GM18861 (cell line): ENCODE data around the gene NUS1.
"Not testable (repeated sequence)": the region's sequence is repeated elsewhere in the genome, so short reads cannot be mapped to it uniquely, and the experiment has no call there.

Experiments
- ATAC-seq: cut with Tn5 transposase; IDR thresholded peaks from one replicate; pipeline ENCODE4 v1.9.1; 2021; ENCODE audit not compliant: unreplicated experiment

The NUS1 gene

GRCh38 chr6:117674991-117675657, at the start of gene NUS1:
NUS1 (plus strand) TSS chr6:117675469; CDS start chr6:117675671, 202 bp downstream.
- ATAC-seq, result peak; percentile 97

DNA sequence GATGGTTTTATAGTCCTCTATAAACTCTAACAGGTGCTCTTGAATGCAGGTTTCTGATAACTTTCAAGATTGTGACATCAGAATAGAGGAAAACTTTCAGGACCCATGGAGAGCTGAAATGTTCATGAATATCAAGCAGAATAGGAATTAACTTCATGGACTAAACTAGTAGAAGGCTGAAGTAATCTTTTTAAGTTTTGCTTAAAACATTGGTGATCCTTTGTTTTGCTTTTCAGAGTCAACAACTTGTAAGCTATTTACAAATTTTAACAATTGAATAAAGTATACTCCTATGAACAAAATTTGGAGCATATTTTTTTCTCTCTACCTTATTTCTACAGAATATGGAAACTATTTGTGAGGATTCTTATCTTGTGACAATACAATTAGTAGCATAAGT, 47.7 kb upstream of the NUS1 start:
- ATAC-seq, result no peak

DNA sequence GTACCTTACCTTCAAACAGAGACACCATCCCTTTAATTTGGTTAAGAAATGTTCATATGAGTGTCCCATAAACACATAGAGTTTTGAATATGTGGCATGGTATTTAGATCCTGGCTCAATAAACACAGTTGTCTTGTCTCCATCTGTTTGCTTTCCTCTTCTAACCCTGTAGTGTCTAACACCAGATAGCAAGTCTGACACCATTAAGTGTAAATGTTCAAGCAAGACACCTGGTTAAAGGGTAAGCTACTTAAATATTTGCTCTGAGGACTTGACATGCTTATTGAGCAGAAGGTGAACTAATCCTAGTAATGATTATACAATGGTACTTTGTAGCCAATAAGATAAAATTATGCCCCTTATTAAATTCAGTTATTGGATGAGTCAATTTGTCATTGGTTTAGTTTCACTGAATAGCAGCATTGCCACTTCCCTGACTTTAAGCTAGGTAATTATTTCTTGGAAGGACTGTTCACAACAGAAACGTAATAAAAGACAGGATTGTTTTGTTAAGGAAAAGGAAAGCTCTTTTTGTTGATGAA, 46.1 kb upstream of the NUS1 start:
- ATAC-seq, result no peak

- no peak for ATAC-seq
Observed at GRCh38 chr6:117637770-117638169, 37.5 kb upstream of the NUS1 start.

DNA sequence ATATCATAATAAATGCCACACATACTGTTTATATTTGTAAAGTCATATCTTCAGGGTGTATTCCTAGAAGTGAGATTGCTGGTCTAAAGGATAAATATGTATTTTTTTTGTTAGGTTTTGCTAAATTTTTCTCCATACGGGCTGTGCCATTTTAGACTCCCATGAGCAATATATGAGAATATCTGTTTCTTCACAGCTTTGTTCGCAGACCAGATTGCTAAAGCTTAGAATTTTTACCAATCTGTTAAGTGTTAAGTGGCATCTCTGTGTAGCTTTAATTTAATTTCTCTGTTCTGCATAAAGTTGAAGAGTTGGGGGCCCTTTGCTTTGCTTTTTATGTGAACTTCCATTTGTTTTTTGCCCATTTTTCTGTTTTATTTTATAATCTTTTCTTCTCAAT, 32.3 kb upstream of the NUS1 start:
- ATAC-seq, result no peak

DNA sequence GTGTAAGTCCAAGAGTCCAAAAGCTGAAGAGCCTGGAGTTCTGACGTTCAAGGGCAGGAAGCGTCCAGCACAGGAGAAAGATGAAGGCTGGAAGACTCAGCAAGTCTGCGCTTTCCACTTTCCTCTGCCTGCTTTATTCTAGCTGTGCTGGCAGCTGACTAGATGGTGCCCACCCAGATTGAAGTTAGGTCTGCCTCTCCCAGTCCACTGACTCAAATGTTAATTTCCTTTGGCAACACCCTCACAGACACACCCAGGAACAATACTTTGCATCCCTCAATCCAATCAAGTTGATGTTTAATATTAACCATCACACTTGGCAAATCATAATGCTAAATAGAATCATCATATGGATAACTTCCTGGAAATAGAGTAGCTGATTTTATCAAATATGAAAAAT, 23.3 kb upstream of the NUS1 start:
- not testable (repeated sequence) for ATAC-seq

DNA sequence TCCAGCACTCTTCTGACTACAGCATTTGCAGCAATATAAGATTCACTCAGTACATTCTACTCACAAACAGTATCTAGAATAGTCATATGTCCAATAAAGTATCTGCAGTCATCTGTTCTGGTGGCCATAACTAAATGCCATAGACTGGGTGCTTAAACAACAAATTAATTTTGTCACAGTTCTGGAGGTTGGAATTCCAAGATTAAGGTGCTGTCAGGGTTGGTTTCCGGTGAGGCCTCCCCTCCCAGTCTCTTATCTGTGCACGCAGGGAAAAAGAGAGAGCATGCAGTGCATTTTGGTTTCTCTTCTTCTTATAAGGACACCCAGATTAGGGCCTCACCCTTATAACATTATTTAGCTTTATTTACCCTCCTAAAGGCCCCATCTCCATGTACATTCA, 21.3 kb upstream of the NUS1 start:
- no peak for ATAC-seq

DNA sequence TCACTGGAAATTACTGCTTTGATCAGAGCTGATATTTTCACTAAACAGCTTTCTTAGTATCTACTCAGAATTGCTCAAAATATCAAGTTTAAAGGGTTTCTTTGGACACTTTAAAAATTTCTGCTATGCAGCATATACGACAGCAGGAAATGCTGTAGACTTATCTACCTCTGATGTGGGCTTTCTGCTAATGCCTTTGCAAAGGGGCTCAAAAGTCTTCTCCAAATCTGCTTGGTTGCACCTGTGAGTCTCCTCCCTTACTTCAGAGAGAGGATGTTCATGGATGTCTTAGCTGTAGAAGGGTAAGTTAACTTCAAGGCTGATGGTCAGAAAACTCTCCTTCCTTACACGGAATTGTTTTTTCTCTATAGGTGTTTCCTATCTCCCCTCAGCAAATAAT, 19.9 kb upstream of the NUS1 start:
- no peak for ATAC-seq

- ATAC-seq, result no peak
Observed at GRCh38 chr6:117666881-117667280, 8.4 kb upstream of the NUS1 start.

DNA sequence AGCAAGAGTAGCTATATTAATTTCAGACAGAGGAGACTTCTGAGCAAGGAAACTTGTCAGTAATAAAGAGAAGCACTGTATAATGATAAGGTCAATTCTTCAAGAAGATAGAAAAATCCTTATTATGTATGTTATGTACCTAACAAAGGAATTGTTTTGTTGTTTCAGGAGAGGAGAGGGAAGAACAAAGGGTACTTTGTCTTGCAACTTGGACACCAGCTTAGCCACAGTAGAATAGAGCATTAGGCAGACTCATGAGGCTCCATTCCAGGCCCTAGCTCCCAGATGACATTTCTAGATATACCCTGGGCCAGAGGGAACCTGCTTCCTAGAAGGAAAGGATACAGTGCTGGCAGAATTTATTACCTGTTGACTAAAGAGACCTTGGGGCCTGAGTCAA, 6.5 kb upstream of the NUS1 start:
- no peak for ATAC-seq

DNA sequence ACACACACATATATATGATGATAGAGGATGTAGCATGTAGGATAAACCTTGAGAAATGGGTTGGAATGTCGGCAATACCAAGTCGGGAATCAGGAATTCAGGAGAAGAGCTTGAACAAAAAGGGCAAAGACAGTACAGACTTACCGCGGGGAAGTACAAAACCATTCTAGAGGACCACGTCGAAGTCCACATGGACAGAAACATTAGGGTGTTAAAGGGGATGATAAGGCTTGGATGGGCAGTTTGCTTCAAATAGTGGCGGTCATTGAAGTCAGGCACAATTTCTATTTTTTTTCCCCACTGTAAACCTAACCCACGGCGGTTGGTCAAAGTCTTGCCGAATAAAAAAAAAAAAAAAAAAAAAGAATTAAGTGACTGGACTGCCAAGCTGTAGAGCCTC, 766 bp upstream of the NUS1 start:
- no peak for ATAC-seq

DNA sequence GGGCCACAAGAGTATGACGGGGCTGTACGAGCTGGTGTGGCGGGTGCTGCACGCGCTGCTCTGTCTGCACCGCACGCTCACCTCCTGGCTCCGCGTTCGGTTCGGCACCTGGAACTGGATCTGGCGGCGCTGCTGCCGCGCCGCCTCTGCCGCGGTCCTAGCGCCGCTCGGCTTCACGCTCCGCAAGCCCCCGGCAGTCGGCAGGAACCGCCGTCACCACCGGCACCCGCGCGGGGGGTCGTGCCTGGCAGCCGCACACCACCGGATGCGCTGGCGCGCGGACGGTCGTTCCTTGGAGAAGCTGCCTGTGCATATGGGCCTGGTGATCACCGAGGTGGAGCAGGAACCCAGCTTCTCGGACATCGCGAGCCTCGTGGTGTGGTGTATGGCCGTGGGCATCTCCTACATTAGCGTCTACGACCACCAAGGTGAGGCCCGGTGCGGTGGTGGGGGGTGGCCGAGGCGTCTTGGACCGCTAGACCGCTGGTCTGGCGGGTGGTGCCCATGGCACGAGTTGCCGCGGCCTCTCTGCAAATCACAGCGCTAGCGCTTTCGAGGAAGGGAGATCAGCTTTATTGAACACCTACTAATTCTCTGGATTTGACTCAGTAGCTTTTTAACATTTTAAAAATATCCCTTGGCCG, 511 bp downstream of the NUS1 start:
- ATAC-seq, result peak; percentile 18

DNA sequence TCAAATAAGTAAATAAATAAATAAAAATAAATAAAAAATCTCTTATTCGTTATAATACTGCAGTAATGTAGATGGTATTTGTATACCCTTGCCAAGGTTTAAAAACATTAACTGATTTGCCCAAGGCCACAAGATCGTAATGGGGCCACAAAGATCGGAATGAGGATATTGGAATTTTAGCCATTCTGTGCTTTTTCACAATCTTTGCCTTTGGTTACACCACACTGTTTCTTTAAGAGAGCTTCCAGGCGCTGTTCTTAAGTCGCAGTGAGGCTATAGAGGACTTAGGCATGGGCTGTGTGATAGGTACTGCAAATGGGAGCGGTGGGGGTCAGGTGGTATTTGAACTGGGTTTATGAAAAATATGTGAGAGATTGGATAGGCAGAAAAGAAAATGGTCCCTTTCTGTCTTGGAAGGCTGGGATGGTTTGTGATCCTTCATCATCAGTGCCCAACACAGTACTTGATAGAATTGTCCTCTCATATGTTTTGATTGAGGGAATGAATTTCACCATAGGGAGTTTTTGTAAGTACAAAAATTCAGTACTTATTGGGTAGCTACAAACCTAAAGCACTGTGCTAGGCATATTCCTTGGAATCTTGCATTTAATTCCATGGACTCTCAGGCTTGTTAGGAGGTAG, 1.4 kb downstream of the NUS1 start:
- ATAC-seq, result no peak

DNA sequence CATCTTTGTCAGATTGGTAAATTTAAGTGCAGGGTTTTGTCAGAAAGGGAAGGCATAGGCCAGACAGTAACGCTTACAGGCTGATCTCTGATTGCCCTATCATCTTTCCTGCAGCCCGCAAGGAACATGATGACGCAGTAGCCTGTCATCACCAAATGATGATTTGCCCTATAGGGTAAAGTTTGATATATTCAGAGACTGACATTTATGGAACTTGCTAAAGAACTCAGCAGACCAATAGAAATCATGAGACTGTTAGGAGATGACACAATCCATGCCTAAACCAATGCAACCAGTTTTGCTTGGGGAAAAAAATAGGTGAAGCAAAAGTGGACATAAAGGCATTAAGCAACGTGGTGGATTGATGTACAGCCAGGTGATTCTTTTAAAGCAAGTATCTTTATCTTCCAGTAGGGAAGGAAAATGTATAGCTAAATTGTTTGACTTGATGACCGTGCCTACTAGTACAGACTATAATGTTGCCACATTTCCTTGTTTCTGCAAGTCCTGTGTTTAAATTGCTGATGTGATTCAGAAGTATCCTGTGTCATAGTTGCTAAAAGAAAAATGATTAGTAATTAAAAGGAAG, 2.4 kb downstream of the NUS1 start:
- ATAC-seq, result no peak

- ATAC-seq, result no peak
Observed at GRCh38 chr6:117681162-117681741, 6.0 kb downstream of the NUS1 start.

GRCh38 chr6:117684749-117685148, 9.5 kb downstream of the NUS1 start:
- no peak for ATAC-seq

DNA sequence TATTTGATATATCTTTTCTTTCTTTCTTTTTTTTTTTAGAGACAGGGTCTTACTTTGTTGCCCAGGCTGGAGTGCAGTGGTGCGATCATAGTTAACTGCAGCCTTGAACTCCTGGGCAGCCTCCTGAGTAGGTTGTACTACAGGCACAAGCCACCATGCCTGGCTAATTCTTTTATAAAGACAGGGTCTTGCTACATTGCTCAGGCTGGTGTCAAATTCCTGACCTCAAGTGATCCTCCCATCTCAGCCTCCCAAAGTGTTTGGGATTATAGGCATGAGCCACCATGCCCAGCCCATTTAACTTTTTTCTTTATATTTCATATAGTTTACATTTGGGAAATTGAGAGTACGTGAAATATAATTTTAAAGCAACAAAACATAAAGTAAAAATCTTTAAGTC, 10.1 kb downstream of the NUS1 start:
- no peak for ATAC-seq

GRCh38 chr6:117687021-117687648, 11.9 kb downstream of the NUS1 start:
- no peak for ATAC-seq

- ATAC-seq, result not testable (repeated sequence)
Observed at GRCh38 chr6:117689584-117689983, 14.3 kb downstream of the NUS1 start.

DNA sequence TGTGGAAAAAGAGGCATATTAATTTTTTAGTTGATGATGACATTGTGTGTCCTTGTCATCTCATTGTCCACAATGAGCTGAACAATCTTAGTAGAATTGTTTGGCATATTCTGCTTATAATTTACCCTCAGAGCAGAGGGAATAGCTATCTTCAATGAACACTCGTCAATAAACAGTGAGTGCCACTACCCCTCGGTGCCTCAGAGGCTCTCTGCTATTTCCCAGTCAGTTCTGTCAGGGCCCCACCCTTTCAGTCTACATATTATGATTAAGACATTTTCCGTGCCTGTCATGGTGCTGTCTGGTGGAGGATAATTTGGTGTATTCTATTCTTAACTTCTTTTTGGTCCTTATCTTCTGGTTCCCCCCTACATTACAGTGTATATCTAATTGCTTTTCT, 31.2 kb downstream of the NUS1 start:
- no peak for ATAC-seq

- not testable (repeated sequence) for ATAC-seq
Observed at GRCh38 chr6:117706936-117707509, 31.8 kb downstream of the NUS1 start.
